Tibial nerve (tissue), 4 donors: Measurements from ENCODE around the gene MICALL2. TPM values are rescaled to one million over a fixed set of nuclear protein-coding genes. Genes with fewer than 3 reads are reported as not detected.

Source experiments
- DNase-seq, 2 donors: peaks; one replicate each; pipeline ENCODE4 v3.0.0-alpha.2; 2019; ENCODE audit warnings: low spot score in 2 of 2
- H3K27ac ChIP-seq, 4 donors: fragments of 200-600 bp; sonication (generic) in 3 of 4; one replicate each; pipeline ENCODE4 v1.5.1; 2017 to 2019; ENCODE audit warnings: mild to moderate bottlenecking in 1 of 4
- H3K27me3 ChIP-seq, 2 donors: fragments of 200-600 bp; sonication (generic) in 1 of 2; one replicate each; pipeline versions ENCODE4 v1.5.1 to v1.6.0; 2017 to 2019
- H3K36me3 ChIP-seq, 3 donors: fragments of 200-600 bp; sonication (generic); one replicate each; pipeline ENCODE4 v1.5.1; 2018 to 2019
- H3K4me1 ChIP-seq, 4 donors: fragments of 200-600 bp; sonication (generic) in 3 of 4; one replicate each; pipeline ENCODE4 v1.5.1; 2017 to 2019
- H3K4me3 ChIP-seq, 4 donors: fragments of 200-600 bp; sonication (generic) in 3 of 4; one replicate each; pipeline ENCODE4 v1.5.1; 2017 to 2019; ENCODE audit warnings: mild to moderate bottlenecking in 1 of 4, moderate library complexity in 1 of 4
- H3K9me3 ChIP-seq, 4 donors: fragments of 200-600 bp; sonication (generic) in 3 of 4; one replicate each; pipeline ENCODE4 v1.5.1; 2017 to 2019
- CTCF ChIP-seq, 5 experiments: fragments of 200-600 bp in 3 of 5; fragments of 450-650 bp in 2 of 5; sonication (generic) in 3 of 5; IDR thresholded peaks; one replicate each; pipeline ENCODE4 v1.5.1; 2016 to 2019; ENCODE audit warnings: antibody characterized with exemption in 5 of 5, mild to moderate bottlenecking in 3 of 5, moderate library complexity in 2 of 5
- EP300 ChIP-seq, 2 donors: sonication (generic); formaldehyde crosslinking; IDR thresholded peaks; one replicate each; pipeline ENCODE4 v1.6.1; 2017; ENCODE audit warnings: antibody characterized with exemption in 2 of 2, mild to moderate bottlenecking in 1 of 2
- POLR2A ChIP-seq, 2 donors: fragments of 450-650 bp; IDR thresholded peaks; one replicate each; pipeline ENCODE4 v1.6.1; 2017; ENCODE audit warnings: antibody characterized with exemption in 2 of 2, mild to moderate bottlenecking in 2 of 2, moderate library complexity in 2 of 2
- WGBS, 2 donors: methylation state at CpG; one replicate each; pipeline ENCODE4 v1.1.5; 2018; 5-methylcytosine and 5-hydroxymethylcytosine counted together
- total RNA-seq, 4 donors: library from RNA; depleted of rRNA; stranded (reverse); fragments of >200 nt; gene quantifications; one replicate each; pipeline ENCODE4 v1.1.0, GENCODE V29; 2016

The MICALL2 gene
- total RNA-seq, 4 donors from 2014 or later, result 67.6 to 153 (median 104) TPM

GRCh38 chr7:1438208-1438607 is 21.1 kb downstream of the MICALL2 start:
- no peak for DNase-seq
- TF ChIP-seq CTCF (IDR thresholded peaks at IDR 0.05) (no peak), POLR2A (IDR thresholded peaks at IDR 0.05) (no peak), EP300 (IDR thresholded peaks at IDR 0.05) (no peak)
- WGBS, 2 donors, result 84% methylated on average over 10 of the region's 10 CpGs; no CpG with 5 or more reads in 1 of the 2 donors
- Histone ChIP-seq H3K36me3 (peaks cover 0 to 92% (median 0%) of the 10 kb centered on the region in 3 donors), H3K4me3 (no peak overlapping the region), H3K27ac (no peak overlapping the region), H3K9me3 (no peaks in the 10 kb centered on the region), H3K4me1 (peaks cover 0 to 4% (median 0%) of the 10 kb centered on the region in 4 donors), H3K27me3 (no peaks in the 10 kb centered on the region)

DNA sequence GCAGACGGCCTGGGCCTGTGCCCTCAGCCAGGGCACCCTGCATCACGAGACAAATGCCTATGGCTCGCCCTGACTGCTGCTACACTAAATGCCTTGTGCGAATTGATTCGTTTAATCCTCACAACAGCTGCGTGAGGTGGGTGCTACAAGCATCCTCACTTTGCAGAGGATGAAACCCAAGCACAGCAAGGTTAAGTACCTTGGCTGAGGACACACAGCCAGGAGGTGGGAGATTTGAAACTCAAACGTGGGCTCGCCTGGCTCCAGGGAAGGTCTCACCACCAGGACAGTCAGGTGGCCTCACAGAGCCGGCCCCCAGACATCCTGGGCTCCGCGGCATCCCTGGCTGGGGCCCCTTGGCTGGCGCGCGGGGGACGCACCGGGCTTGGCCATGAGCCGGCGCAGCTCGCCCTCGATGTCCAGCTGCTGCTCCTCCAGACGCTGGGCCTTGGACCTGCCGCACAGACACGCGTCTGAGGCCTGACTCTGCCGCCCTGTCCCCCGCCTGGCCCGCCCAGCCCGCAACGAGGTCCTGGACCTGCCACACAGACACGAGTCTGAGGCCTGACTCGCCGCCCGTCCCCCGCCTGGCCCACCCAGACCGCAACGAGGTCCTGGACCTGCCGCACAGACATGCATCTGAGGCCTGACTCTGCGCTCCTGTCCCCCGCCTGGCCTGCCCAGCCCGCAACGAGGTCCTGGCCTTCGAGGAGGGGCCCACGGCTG is 22.0 kb downstream of the MICALL2 start:
- H3K4me3 ChIP-seq, result no peak overlapping the region
- no peaks in the 10 kb centered on the region for H3K27me3 ChIP-seq
- WGBS, 2 donors, result 77 to 86% methylated on average over 21 to 39 of the region's 43 CpGs
- peaks cover 0 to 13% (median 2%) of the 10 kb centered on the region in 4 donors for H3K4me1 ChIP-seq
- H3K27ac ChIP-seq, result no peak overlapping the region
- TF ChIP-seq POLR2A (IDR thresholded peaks at IDR 0.05) (no peak), CTCF (IDR thresholded peaks at IDR 0.05) (no peak), EP300 (IDR thresholded peaks at IDR 0.05) (no peak)
- H3K9me3 ChIP-seq, result no peaks in the 10 kb centered on the region
- no peak for DNase-seq
- H3K36me3 ChIP-seq, result peaks cover 0 to 83% (median 0%) of the 10 kb centered on the region in 3 donors

DNA sequence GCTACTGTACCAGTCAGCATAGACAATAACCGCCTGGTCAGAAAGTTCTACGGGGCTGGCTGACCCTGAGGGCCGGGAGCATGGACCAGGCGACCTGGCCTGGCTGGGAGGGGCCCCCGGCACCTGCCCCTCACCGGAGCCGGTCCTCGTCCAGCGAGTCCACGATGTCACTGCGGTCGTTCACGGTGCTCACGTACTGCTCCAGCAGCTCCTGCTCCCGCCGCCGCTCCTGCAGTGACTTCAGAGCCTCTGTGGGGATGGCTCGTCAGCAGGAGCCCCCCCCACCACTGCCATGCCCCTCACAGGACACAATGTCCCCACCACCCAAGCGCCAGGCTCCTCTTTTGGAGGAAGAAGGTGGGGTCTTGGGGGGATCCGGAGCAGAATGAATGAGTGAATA is 22.7 kb downstream of the MICALL2 start:
- Histone ChIP-seq H3K9me3 (no peaks in the 10 kb centered on the region), H3K27me3 (no peaks in the 10 kb centered on the region), H3K36me3 (peaks cover 0 to 76% (median 0%) of the 10 kb centered on the region in 3 donors), H3K27ac (no peak overlapping the region), H3K4me3 (no peak overlapping the region), H3K4me1 (peaks cover 0 to 20% (median 2%) of the 10 kb centered on the region in 4 donors)
- DNase-seq, result no peak
- TF ChIP-seq CTCF (IDR thresholded peaks at IDR 0.05) (no peak), EP300 (IDR thresholded peaks at IDR 0.05) (no peak), POLR2A (IDR thresholded peaks at IDR 0.05) (no peak)
- WGBS, 2 donors, result 90 to 92% methylated on average over 20 of the region's 20 CpGs

DNA sequence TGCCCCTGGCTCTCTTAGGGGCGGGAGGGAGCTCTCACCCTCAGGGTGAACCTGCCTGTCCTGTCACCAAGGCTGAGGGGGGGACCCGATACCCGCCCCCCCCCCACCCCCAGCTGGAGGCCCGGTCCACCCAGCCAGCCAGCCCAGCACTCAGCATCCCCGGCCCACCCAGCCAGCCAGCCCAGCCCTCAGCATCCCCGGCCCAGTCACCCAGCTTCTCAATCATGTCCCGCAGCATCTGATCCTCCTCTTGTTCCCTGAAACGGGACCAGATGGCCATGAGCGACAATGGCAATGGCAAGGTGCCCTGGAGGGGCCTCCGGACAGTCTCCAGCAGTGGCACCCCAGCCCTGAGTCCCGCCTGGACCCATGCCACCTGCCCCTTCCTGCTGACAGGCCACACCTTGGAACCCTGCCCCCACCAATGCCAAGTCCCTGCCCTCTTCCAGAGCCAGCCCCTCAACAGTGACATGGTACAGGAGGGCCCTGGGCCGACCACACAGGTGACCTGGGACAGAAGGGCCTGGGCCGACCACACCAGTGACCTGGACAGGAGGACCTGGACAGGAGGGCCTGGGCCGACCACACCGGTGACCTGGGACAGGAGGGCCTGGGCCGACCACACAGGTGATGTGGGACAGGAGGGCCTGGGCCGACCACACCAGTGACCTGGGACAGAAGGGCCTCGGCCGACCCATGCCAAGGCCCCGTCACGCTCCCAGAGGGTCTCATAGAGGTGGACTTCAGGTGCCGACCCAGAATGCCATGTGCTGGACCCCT is 24.2 kb downstream of the MICALL2 start:
- Histone ChIP-seq H3K27ac (no peak overlapping the region), H3K9me3 (no peaks in the 10 kb centered on the region), H3K4me3 (no peak overlapping the region), H3K27me3 (peaks cover 0 to 12% of the 10 kb centered on the region in 2 donors), H3K36me3 (peaks cover 0 to 61% (median 0%) of the 10 kb centered on the region in 3 donors), H3K4me1 (peaks cover 0 to 25% (median 2%) of the 10 kb centered on the region in 4 donors)
- TF ChIP-seq POLR2A (IDR thresholded peaks at IDR 0.05), result no peak
- no peak for TF ChIP-seq CTCF (IDR thresholded peaks at IDR 0.05)
- no peak for TF ChIP-seq EP300 (IDR thresholded peaks at IDR 0.05)
- no peak for DNase-seq
- WGBS, 2 donors, result 85 to 88% methylated on average over 18 to 20 of the region's 22 CpGs
